Skin of body (tissue), 2 donors: ENCODE results near the gene MYH9. TPM values are rescaled to one million over a fixed set of nuclear protein-coding genes. Genes with fewer than 3 reads are reported as not detected.

Experiments
- DNase-seq: peaks from one replicate; lab custom pipeline; 2025; lab: John Stamatoyannopoulos, UW
- total RNA-seq: library from RNA; depleted of rRNA; stranded (reverse); fragments of >200 nt; gene quantifications from one replicate; pipeline ENCODE4 v1.2.3, GENCODE V29; 2014

Gene MYH9
- total RNA-seq, 1 donor from 2014 or later: 219 TPM

- no peak for DNase-seq
Observed at GRCh38 chr22:36351921-36352802, 35.6 kb downstream of the MYH9 start.

DNA sequence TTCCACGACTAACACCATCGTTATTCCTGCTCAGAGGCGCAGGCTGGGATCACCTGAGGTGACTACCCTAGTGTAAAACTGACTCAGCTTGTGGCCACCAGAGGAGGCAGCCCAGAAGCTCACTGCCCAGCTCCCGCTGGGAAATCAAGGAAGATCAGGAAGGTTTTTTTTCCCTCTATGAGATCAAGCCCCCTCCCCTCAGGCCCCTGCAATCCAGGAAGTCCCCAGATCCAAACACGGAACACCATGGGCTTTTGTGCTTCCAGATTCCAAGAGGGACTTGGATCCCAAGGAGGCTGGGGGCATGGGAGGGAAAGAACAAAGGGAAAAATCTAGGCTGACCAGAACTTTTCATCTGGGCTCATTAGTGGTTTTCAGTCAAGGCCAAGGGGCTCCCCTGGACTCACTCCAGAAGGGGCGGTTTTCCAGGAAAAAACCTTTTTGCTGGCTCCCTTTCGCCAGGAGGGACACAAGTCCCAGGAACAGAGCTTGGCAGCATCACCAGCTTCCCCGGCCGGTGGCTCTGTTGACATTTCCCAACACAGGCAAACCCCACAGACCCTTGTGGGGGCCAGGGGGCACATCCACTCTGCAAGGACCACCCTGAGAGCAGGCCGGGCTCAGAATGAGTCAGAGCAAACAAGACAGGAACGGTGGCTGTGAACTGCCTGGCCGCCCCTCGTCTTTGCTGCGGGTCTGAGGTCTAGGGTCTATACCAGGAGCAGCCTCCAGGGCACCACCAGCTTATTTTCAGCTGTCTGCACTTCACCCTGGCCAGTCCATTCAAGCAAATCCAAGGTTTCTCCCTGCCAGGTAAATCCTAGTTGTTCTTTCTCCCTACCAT is 36.8 kb downstream of the MYH9 start:
- DNase-seq: no peak

DNA sequence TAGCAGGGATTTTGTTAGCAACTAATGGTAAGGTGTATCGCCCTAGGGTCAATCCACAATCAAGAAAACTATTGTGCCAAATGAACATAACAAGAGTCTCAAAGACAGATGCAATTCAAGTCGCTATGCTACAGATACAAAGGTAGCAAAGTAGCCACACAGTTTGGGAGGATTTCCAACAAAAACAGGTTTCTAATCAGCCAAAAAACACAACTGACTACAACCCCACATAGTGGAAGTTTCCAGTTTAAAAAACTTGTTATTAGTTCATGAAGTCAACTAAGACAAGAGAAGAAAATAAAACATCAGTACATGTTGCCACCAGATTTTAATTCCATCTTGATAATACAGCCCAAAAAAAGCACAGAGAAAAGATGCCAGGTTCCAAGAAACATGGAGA is 38.0 kb downstream of the MYH9 start:
- DNase-seq: no peak

GRCh38 chr22:36348760-36349159 is 39.0 kb downstream of the MYH9 start:
- no peak for DNase-seq

DNA sequence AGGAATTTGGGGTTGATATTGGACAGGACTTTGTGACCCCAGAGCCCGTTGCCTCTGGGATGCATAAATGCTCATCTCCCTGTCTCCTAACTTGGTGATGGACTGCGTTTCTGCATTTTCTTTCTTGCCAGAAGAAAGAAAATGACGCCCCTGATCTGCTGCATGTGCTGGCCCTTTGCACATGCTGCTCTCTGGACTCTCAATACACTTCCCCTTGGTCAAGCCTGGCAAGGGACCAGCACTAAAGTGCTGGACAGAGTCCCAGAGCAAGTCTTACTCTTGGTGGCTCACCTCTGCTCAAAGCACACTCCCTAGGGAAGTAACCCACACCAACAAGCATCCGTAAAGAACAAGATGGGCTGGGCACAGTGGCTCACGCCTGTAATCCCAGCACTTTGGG is 40.7 kb downstream of the MYH9 start:
- DNase-seq: no peak

DNA sequence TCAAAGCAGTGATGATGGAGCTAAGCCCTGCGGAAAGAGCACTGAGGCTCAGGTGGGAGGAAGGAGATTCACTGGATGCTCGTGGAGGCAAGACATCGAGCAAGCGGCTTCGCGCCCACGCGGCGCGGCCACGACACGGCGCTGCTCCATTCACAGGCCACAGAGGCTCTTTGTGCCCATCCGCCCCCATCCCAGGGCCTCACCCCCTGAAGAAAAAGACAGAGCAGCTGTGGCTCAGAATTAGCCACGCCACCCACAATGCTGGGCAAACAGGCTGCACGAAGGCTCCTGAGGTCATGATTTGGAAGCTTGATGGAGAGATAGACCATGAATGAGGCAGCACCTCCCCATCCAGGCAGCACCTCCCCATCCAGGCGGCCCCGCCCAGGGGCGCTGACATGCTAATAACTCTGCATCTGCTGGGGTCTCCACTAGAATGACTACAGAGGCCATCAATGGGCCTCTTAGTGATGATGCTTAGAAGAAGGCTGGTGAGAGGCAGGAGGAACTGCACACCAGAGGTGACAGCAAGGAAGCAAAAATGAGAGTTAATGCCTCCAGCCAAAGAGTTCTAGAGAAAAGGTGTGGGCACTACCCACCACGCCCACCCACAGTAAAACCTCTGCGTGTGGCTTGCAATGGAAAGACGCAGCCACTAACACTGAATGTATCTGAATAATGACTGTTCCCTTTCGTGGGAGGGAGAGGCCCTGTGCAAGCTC is 43.5 kb downstream of the MYH9 start:
- DNase-seq: no peak

DNA sequence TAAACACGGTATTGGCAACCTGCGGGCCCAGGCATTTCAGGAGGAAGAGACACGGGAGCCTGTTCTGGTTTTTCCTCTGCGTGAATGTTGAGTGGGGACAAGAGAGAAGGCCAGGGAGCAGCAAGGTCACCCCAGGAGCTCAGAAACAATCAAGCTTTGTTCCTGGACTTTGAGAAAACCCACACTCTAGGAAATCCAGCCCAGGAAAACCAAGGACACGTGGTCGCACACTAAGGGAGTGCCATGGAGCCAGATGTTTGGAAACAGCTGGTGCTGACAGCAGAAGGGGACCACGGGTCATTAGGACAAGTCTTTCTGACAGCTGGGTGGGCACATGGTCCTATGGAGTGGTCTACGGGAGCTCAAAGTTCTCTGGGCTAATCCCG is 44.1 kb downstream of the MYH9 start:
- peak; percentile 24 for DNase-seq

- DNase-seq: no peak
Observed at GRCh38 chr22:36343070-36343719, 44.6 kb downstream of the MYH9 start.

- DNase-seq: no peak
Observed at GRCh38 chr22:36341640-36342041, 46.1 kb downstream of the MYH9 start.

- no peak for DNase-seq
Observed at GRCh38 chr22:36340621-36341020, 47.1 kb downstream of the MYH9 start.

GRCh38 chr22:36339171-36340065 is 48.3 kb downstream of the MYH9 start:
- DNase-seq: no peak

DNA sequence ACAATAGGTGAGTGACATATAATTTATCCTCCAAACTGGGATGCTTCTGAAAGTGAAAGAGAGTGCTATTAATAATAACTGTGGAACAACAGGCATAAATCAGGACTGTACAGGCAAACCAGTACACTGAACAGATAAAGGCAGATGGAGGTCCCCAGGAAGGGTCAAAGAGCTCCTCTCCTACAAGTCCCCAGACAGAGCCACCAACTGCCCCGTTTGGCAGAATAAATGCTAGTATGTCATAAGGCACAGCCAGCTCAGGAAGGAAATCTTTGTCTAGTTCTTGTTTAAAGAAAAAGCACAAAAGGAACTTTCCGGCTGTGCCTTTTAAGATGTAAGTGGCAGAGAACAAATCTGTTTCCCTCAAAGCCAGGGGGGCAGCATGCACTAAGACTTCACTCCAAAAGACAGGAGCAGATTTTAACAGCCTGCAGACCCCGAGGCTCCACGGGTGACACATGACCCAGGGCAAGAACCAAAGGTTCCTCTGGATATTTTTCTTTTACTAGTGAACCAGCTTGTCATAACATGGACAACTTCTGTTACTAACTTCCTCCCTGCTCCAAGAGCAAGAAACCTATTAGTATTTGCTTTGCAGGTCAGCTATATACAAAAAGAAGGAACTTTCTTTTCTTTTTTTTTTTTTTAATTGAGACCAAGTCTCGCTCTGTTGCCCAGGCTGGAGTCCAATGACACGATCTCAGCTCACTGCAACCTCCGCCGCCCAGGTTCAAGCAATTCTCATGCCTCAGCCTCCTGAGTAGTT is 50.2 kb downstream of the MYH9 start:
- DNase-seq: no peak

DNA sequence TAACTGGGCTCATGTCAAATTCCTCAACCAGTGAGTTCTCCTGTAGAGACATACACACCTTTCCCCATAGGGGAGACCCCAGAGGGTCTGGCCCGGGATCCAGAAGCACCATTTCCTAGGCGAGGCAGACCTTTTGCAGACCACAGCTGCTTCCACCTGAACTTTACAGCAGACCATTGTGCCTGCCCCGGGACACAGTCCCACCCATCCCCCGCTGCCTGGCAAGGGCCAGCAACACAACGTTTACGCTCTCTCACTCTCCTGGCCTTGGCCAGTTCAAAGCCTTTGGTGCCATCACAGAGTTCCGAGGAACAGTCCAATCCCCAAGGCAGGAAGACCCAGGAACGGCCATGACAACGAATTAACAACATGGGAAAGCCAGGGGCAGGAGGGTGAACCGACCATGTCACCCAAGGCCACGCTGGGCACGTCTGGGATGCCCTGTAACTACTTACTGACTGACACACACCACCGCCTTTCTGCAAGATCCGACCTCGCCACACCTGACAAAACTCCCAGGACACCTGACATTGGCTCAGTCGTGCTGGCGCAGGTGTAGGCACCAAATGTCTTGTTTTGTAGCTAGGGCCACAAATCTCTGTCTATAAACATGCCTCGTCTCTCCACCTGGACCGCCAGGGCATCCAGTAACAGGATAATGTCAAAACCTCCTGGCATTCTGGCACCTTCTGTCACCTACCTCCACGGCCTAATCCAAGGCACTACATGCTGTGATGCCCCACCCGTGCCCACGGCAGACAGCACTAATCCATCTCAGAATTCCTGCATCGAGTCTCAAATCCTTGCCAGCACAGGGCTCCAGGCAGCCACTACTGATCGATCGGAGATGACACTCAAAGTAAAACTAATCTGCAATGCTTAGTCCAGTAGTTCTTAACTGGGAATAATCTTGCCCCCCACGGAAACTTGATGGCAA is 51.3 kb downstream of the MYH9 start:
- DNase-seq: no peak

- no peak for DNase-seq
Observed at GRCh38 chr22:36335621-36336020, 52.1 kb downstream of the MYH9 start.

DNA sequence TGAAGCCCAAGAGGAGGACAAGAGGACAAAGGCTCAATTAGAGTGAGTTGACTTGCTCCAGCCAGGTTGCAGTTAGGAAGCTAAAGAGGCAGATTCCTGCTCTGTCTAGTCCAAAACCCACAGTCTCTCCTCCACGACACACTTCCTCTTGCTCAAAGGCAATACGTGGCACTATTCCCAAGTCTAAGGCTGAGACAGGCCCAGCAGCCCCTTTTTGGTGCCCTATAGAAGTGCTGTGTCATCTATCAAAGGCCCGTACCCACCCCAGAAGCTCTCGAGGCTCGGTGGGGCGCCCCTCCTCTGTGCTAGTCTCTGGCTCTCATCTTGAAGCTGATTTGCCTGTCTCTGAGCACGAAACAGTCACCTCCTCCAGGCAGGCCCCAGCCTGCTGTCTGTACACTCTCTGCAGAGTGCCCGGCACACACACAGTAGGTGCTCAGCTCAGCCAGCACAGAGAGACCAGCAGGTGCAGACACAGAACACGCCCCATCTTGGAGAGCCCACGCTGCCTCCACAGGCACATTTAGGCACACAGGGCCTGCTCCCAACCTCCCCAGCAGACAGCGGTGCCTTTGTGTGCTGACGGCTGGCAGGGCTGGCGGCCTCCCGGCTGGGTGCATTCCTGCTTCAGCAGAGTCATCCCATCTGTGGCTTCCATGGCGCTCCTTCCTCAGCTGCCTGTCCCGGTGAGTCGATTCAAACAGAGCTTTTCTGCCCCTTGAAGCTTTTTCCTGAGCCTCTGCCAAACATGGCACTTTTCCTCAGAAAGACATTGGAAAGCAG is 52.8 kb downstream of the MYH9 start:
- DNase-seq: no peak

DNA sequence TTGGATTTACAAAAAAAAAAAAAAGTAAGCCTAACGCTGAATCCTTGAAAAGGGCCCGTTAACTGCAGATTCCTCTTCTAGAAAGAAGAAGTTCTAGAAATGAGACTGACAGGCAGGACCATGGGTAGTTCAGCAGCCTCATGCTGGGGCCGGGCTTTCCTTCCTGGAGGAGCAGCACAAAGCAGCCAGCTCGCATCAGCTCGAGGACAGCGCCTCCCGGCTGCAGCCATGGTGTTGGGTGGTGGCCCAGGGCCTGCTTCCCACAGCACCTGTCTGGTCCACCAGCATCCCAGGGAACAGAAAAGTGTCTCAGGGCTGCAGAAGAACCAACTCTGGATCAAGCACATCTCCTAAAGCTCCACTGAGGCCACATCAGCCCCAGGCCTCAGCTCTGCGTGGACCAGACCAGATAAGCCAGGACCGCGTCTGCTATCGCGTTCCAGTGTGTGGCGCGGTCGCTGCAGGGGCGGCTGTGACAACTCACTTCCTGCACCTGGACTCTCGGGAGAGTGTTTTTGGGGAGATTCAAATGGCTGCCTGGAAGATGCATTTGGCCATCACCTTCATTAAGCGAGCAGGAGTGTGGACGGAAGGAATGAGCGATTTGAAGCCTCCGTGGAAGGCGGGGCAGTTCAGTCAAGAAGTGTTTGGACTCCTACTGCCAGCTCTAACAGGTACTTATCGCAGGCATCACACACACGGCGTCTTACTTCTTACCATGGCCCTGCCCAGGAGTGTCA is 53.5 kb downstream of the MYH9 start:
- DNase-seq: no peak

- no peak for DNase-seq
Observed at GRCh38 chr22:36333644-36334043, 54.1 kb downstream of the MYH9 start.
